Measurements from ENCODE around the gene TTC36.

Gene TTC36

GRCh38 chr11:118527109-118527508, at the start of gene TTC36:
TTC36 (plus strand) TSS chr11:118527474; CDS start chr11:118527495, 21 bp downstream.
- TF ChIP-seq GATA2 (IDR thresholded peaks at IDR 0.05; ENCODE audit: low read depth, low read length) (no peak), GATA3 (IDR thresholded peaks at IDR 0.05; ENCODE audit: low read depth, low read length) (no peak)

- TF ChIP-seq GATA2 (IDR thresholded peaks at IDR 0.05; ENCODE audit: low read depth, low read length) (no peak), GATA3 (IDR thresholded peaks at IDR 0.05; ENCODE audit: low read depth, low read length) (no peak)
Observed at GRCh38 chr11:118484405-118484804, 42.9 kb upstream of the TTC36 start.

GRCh38 chr11:118485273-118485672, 42.0 kb upstream of the TTC36 start:
- TF ChIP-seq GATA3 (IDR thresholded peaks at IDR 0.05; ENCODE audit: low read depth, low read length) (no peak), GATA2 (IDR thresholded peaks at IDR 0.05; ENCODE audit: low read depth, low read length) (no peak)

- no peak for TF ChIP-seq GATA2 (IDR thresholded peaks at IDR 0.05; ENCODE audit: low read depth, low read length)
- no peak for TF ChIP-seq GATA3 (IDR thresholded peaks at IDR 0.05; ENCODE audit: low read depth, low read length)
Observed at GRCh38 chr11:118488480-118489109, 38.7 kb upstream of the TTC36 start.

GRCh38 chr11:118491041-118491440, 36.2 kb upstream of the TTC36 start:
- no peak for TF ChIP-seq GATA2 (IDR thresholded peaks at IDR 0.05; ENCODE audit: low read depth, low read length)
- no peak for TF ChIP-seq GATA3 (IDR thresholded peaks at IDR 0.05; ENCODE audit: low read depth, low read length)

- TF ChIP-seq GATA3 (IDR thresholded peaks at IDR 0.05; ENCODE audit: low read depth, low read length) (no peak), GATA2 (IDR thresholded peaks at IDR 0.05; ENCODE audit: low read depth, low read length) (no peak)
Observed at GRCh38 chr11:118497831-118498230, 29.4 kb upstream of the TTC36 start.

- TF ChIP-seq GATA2 (IDR thresholded peaks at IDR 0.05; ENCODE audit: low read depth, low read length): no peak
- TF ChIP-seq GATA3 (IDR thresholded peaks at IDR 0.05; ENCODE audit: low read depth, low read length): no peak
Observed at GRCh38 chr11:118503216-118503615, 24.1 kb upstream of the TTC36 start.

- TF ChIP-seq GATA2 (IDR thresholded peaks at IDR 0.05; ENCODE audit: low read depth, low read length) (no peak), GATA3 (IDR thresholded peaks at IDR 0.05; ENCODE audit: low read depth, low read length) (no peak)
Observed at GRCh38 chr11:118511601-118512000, 15.7 kb upstream of the TTC36 start.

- TF ChIP-seq GATA3 (IDR thresholded peaks at IDR 0.05; ENCODE audit: low read depth, low read length): no peak
- no peak for TF ChIP-seq GATA2 (IDR thresholded peaks at IDR 0.05; ENCODE audit: low read depth, low read length)
Observed at GRCh38 chr11:118514103-118514502, 13.2 kb upstream of the TTC36 start.

GRCh38 chr11:118519549-118519948, 7.7 kb upstream of the TTC36 start:
- TF ChIP-seq GATA2 (IDR thresholded peaks at IDR 0.05; ENCODE audit: low read depth, low read length) (no peak), GATA3 (IDR thresholded peaks at IDR 0.05; ENCODE audit: low read depth, low read length) (no peak)

- TF ChIP-seq GATA3 (IDR thresholded peaks at IDR 0.05; ENCODE audit: low read depth, low read length) (no peak), GATA2 (IDR thresholded peaks at IDR 0.05; ENCODE audit: low read depth, low read length) (no peak)
Observed at GRCh38 chr11:118521892-118522311, 5.4 kb upstream of the TTC36 start.

GRCh38 chr11:118522571-118523072, 4.7 kb upstream of the TTC36 start:
- no peak for TF ChIP-seq GATA3 (IDR thresholded peaks at IDR 0.05; ENCODE audit: low read depth, low read length)
- no peak for TF ChIP-seq GATA2 (IDR thresholded peaks at IDR 0.05; ENCODE audit: low read depth, low read length)

- TF ChIP-seq GATA2 (IDR thresholded peaks at IDR 0.05; ENCODE audit: low read depth, low read length) (no peak), GATA3 (IDR thresholded peaks at IDR 0.05; ENCODE audit: low read depth, low read length) (no peak)
Observed at GRCh38 chr11:118524356-118524755, 2.9 kb upstream of the TTC36 start.

- TF ChIP-seq GATA2 (IDR thresholded peaks at IDR 0.05; ENCODE audit: low read depth, low read length) (no peak), GATA3 (IDR thresholded peaks at IDR 0.05; ENCODE audit: low read depth, low read length) (no peak)
Observed at GRCh38 chr11:118524757-118525470, 2.4 kb upstream of the TTC36 start.

GRCh38 chr11:118526688-118527087, 586 bp upstream of the TTC36 start:
- TF ChIP-seq GATA3 (IDR thresholded peaks at IDR 0.05; ENCODE audit: low read depth, low read length) (no peak), GATA2 (IDR thresholded peaks at IDR 0.05; ENCODE audit: low read depth, low read length) (no peak)

Measured in SH-SY5Y (cell line).